Uterus (tissue), 4 donors: ENCODE measurements around the gene MCM10. TPM values are rescaled to one million over a fixed set of nuclear protein-coding genes. Genes with fewer than 3 reads are reported as not detected.
A peak's percentile ranks its signal among the peaks of the same experiment; 100 is the strongest.
"Not testable (repeated sequence)": the region's sequence is repeated elsewhere in the genome, so short reads cannot be mapped to it uniquely, and the experiment has no call there.

Experiments
- DNase-seq, 2 donors: peaks; one replicate each; pipeline ENCODE4 v3.0.0-alpha.2; 2019 to 2020
- H3K27ac ChIP-seq, 2 donors: fragments of 200-600 bp; sonication (generic); 1 replicate in 1 of 2; 2 replicates in 1 of 2; pipeline ENCODE4 v1.5.1; 2016 to 2018
- H3K27me3 ChIP-seq, 2 donors: fragments of 200-600 bp; sonication (generic); one replicate each; pipeline ENCODE4 v1.5.1; 2018 to 2019; ENCODE audit warnings: control low read depth in 1 of 2
- H3K36me3 ChIP-seq, 2 donors: fragments of 200-600 bp; sonication (generic); one replicate each; pipeline ENCODE4 v1.5.1; 2019; ENCODE audit warnings: control low read depth in 1 of 2
- H3K4me1 ChIP-seq, 2 donors: fragments of 200-600 bp; sonication (generic); one replicate each; pipeline ENCODE4 v1.5.1; 2018 to 2019; ENCODE audit warnings: control low read depth in 1 of 2
- H3K4me3 ChIP-seq, 2 donors: fragments of 200-600 bp; sonication (generic); 1 replicate in 1 of 2; 2 replicates in 1 of 2; pipeline ENCODE4 v1.5.1; 2018 to 2019; ENCODE audit warnings: mild to moderate bottlenecking in 1 of 2
- H3K9me3 ChIP-seq, 2 donors: fragments of 200-600 bp; sonication (generic); one replicate each; pipeline ENCODE4 v1.5.1; 2019; ENCODE audit warnings: control low read depth in 1 of 2
- POLR2A ChIP-seq, 2 donors: fragments of 450-650 bp; IDR thresholded peaks; one replicate each; pipeline ENCODE4 v1.6.1; 2016; ENCODE audit warnings: antibody characterized with exemption in 2 of 2, mild to moderate bottlenecking in 1 of 2, moderate library complexity in 1 of 2
- intact Hi-C: fragments of 100-400 bp; cut with DNase I; formaldehyde crosslinking; loops from one replicate; pipeline ENCODE4 v1.15.1; 2023; ENCODE audit warnings: low total_unique reads
- total RNA-seq, 4 donors: library from RNA; depleted of rRNA in 3 of 4; stranded (reverse); fragments of >200 nt in 3 of 4; gene quantifications; one replicate each; pipeline versions ENCODE4 v1.1.0 to v1.2.4, GENCODE V29; 2014 to 2023
- TF ChIP-seq, protein P1 (sequence below), 4 experiments: fragments of 200-600 bp in 2 of 4; fragments of 450-650 bp in 2 of 4; sonication (generic) in 2 of 4; IDR thresholded peaks; one replicate each; pipeline ENCODE4 v1.5.1; 2016 to 2019; ENCODE audit warnings: antibody characterized with exemption in 4 of 4, mild to moderate bottlenecking in 2 of 4, moderate library complexity in 1 of 4
- donor health status: DM: yes; HTN: yes; CAD: no.

The MCM10 gene
- total RNA-seq, 4 donors from 2014 or later = 14.1 TPM; not detected in 3

DNA sequence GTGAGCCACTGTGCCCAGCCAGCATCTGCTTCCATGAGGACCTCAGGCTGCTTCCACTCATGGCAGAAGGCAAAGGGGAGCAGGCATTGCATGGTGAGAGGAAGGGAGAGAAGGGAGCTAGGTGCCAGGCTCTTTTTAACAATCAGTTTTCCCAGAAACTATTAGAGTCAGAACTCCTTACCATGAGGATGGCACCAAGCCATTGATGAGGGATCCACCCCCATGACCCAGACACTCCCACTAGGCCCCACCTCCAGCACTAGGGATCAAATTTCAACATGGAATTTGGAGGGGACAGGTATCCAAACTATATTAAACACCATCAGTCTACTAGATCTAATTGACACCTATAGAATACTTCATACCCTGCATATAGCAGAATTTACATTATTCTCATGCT, 14.2 kb upstream of the MCM10 start:
- no peak overlapping the region for H3K27ac ChIP-seq
- TF ChIP-seq, protein P1, sequence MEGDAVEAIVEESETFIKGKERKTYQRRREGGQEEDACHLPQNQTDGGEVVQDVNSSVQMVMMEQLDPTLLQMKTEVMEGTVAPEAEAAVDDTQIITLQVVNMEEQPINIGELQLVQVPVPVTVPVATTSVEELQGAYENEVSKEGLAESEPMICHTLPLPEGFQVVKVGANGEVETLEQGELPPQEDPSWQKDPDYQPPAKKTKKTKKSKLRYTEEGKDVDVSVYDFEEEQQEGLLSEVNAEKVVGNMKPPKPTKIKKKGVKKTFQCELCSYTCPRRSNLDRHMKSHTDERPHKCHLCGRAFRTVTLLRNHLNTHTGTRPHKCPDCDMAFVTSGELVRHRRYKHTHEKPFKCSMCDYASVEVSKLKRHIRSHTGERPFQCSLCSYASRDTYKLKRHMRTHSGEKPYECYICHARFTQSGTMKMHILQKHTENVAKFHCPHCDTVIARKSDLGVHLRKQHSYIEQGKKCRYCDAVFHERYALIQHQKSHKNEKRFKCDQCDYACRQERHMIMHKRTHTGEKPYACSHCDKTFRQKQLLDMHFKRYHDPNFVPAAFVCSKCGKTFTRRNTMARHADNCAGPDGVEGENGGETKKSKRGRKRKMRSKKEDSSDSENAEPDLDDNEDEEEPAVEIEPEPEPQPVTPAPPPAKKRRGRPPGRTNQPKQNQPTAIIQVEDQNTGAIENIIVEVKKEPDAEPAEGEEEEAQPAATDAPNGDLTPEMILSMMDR (IDR thresholded peaks at IDR 0.05) = no peak
- no peak for TF ChIP-seq POLR2A (IDR thresholded peaks at IDR 0.05)
- H3K27me3 ChIP-seq = no peaks in the 10 kb centered on the region
- H3K36me3 ChIP-seq = no peaks in the 10 kb centered on the region
- no peak overlapping the region for H3K4me3 ChIP-seq
- no peaks in the 10 kb centered on the region for H3K9me3 ChIP-seq
- intact Hi-C loops = no loop called here
- DNase-seq = no peak
- no peaks in the 10 kb centered on the region for H3K4me1 ChIP-seq

DNA sequence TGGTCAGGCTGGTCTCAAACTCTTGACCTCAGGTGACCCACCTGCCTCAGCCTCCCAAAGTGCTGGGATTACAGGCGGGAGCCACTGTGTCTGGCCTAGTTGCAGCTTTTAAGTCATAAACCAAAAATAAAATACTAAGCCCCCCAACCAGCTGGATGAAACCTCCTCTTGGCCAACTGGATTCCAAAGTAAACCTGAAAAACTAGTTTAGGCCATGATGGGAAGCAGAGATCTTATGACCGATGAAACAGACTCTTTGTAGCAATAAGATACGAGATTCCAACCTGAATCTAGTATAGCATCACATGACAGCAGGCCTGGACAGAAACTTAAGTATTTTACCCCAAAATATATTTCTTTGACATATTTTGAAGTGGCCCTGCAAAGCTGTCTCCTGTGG, 9.1 kb upstream of the MCM10 start:
- no peak for TF ChIP-seq POLR2A (IDR thresholded peaks at IDR 0.05)
- H3K4me3 ChIP-seq = no peak overlapping the region
- DNase-seq = no peak
- H3K36me3 ChIP-seq = no peaks in the 10 kb centered on the region
- no peaks in the 10 kb centered on the region for H3K4me1 ChIP-seq
- intact Hi-C loops = no loop called here
- H3K27ac ChIP-seq = no peak overlapping the region
- H3K9me3 ChIP-seq = no peaks in the 10 kb centered on the region
- no peaks in the 10 kb centered on the region for H3K27me3 ChIP-seq

DNA sequence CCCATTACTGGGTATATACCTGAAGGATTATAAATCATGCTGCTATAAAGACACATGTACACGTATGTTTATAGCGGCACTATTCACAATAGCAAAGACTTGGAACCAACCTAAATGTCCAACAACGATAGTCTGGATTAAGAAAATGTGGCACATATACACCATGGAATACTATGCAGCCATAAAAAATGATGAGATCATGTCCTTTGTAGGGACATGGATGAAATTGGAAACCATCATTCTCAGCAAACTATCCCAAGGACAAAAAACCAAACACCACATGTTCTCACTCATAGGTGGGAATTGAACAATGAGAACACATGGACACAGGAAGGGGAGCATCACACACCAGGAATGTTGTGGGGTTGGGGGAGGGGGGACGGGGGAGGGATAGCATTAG, 5.5 kb upstream of the MCM10 start:
- intact Hi-C loops, DNase-seq, H3K4me1 ChIP-seq: not testable (repeated sequence)

DNA sequence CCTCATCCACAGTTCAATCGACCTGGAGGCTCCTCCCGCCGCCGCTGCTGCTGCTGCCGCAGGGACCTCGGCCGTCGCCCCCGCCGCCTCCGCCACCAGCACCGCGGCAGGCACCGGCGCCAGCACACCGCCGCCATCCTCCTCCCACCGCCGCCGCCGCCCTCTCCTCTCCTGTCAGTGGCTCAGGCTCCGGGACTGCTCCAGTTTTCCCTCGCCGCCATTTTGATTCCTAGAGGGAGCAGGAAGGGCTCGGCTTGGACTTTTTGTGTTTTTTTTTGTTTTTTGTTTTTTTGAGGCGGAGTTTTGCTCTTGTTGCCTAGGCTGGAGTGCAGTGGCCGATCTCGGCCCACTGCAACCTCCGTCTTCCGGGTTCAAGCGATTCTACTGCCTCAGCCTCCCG, 3.0 kb upstream of the MCM10 start:
- Histone ChIP-seq H3K36me3 (no peaks in the 10 kb centered on the region), H3K27ac (no peak overlapping the region), H3K4me3 (peak overlapping the region in 1 of 2 donors; percentile 1), H3K4me1 (no peaks in the 10 kb centered on the region), H3K27me3 (no peaks in the 10 kb centered on the region), H3K9me3 (no peaks in the 10 kb centered on the region)
- intact Hi-C loops = no loop called here
- TF ChIP-seq, protein P1 (IDR thresholded peaks at IDR 0.05) = no peak
- no peak for TF ChIP-seq POLR2A (IDR thresholded peaks at IDR 0.05)
- no peak for DNase-seq

More for the DNA sequence above, 5.5 kb upstream of the MCM10 start:
- not testable (repeated sequence) for H3K9me3 ChIP-seq, H3K27me3 ChIP-seq, H3K36me3 ChIP-seq, H3K27ac ChIP-seq, H3K4me3 ChIP-seq

DNA sequence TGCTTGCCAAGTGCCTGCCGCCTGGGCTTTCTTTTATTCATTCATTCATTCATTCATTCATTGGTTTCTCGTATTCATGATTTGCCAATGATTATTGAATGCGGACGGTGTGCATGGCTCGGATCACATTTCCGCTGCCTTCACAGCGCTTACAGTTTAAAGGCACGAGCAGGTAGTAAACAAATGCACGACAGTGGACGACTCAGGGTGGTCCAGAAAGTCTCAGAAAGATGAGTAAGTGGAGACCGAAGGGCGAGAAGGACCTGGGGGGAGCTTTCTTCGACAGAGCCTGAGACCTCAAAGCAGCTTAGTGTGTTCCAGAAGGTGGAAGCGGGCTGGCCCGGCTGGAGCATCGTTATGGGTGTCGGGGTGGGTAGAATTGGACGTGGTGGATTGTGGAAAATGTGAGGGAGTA, 506 bp downstream of the MCM10 start:
- TF ChIP-seq, protein P1 (IDR thresholded peaks at IDR 0.05) = no peak
- no peak for TF ChIP-seq POLR2A (IDR thresholded peaks at IDR 0.05)
- intact Hi-C loops = no loop called here
- no peak overlapping the region for H3K27ac ChIP-seq

DNA sequence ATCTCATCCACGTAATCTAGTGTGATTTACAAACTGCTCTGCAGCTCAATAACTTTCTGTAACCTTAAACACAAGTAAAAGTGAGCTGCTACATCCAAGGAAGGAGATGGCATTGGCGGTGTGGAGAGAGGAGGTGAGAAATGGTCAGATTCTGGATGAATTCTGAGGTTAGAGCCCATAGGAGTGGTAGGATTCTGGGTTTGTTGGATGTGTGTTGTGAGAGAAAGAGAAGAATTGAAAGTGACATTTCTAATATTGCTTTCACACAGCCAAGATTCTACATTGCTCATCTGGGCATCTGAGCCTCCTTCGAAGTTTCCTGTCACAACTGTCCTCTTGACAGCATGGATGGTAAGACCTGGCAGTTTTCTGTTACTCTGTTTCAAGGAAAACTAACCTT, 2.5 kb downstream of the MCM10 start:
- H3K4me3 ChIP-seq = no peak overlapping the region
- H3K27ac ChIP-seq = no peak overlapping the region
- no peaks in the 10 kb centered on the region for H3K27me3 ChIP-seq
- DNase-seq = no peak
- TF ChIP-seq, protein P1 (IDR thresholded peaks at IDR 0.05) = no peak
- no peak for TF ChIP-seq POLR2A (IDR thresholded peaks at IDR 0.05)
- no peaks in the 10 kb centered on the region for H3K4me1 ChIP-seq
- no peaks in the 10 kb centered on the region for H3K36me3 ChIP-seq
- intact Hi-C loops = no loop called here
- no peaks in the 10 kb centered on the region for H3K9me3 ChIP-seq

More for the DNA sequence above, 506 bp downstream of the MCM10 start:
- Histone ChIP-seq H3K36me3 (no peaks in the 10 kb centered on the region), H3K9me3 (no peaks in the 10 kb centered on the region), H3K4me3 (peak overlapping the region in 1 of 2 donors; percentile 36), H3K27me3 (no peaks in the 10 kb centered on the region), H3K4me1 (no peaks in the 10 kb centered on the region)
- no peak for DNase-seq
